Measurements from ENCODE around the gene AQP7. TPM values are rescaled to one million over a fixed set of nuclear protein-coding genes. Genes with fewer than 3 reads are reported as not detected.
A peak's percentile ranks its signal among the peaks of the same experiment; 100 is the strongest.
"Not testable (repeated sequence)": the region's sequence is repeated elsewhere in the genome, so short reads cannot be mapped to it uniquely, and the experiment has no call there.

AQP7 gene
- total and polyA plus RNA-seq, 10 donors, result 0.26 to 3.2 (median 1.7) TPM

DNA sequence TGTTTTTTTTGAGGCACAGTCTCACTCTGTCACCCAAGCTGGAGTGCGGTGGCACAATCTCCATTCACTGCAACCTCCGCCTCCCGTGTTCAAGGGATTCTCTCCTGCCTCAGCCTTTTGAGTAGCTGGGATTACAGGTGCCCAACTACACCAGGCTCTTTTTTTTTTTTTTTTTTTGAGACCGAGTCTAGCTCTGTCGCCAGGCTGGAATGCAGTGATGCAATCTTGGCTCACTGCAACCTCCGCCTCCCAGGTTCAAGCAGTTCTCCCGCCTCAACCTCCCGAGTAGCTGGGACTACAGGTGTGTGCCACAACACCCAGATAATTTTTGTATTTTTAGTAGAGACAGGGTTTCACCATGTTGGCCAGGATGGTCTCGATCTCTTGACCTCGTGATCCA, 20.0 kb downstream of the AQP7 start:
- H3K4me3 ChIP-seq; H3K9me3 ChIP-seq; intact Hi-C loops (cut with DNase I; ENCODE audit: low total_unique reads); H3K27me3 ChIP-seq (replicated peaks in 1 of 7); H3K27ac ChIP-seq; DNase-seq; H3K36me3 ChIP-seq; H3K4me1 ChIP-seq: not testable (repeated sequence)
- WGBS, 5 donors, result 87 to 95% (median 91%) methylated on average over 10 of the region's 10 CpGs

DNA sequence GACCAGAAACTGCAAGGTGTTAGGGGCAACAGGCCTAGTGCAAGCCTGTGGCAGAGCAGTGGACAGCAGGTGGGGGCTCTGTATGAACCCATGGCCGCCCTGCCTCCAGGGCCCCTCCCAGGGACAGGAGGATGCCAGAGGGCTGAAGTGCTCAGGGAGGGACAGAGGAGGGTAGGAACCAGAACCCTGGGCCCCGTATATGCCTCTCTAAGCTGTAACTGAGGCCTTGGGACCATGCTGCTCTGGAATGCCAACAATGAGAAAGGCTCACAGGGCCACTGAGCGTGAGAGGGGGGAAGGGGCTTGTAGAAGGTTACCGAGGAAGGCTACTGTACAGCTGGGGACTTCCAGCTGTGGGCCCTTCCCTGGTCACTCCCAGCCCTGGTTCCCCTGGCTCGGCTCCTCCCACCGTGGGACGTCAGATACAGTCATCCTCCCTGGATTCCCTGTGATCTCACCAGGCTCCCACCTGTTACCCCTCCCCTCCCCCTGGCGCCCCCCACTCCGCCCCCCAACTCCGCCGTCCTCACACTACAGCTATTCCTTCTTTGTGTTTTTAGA, 21.1 kb downstream of the AQP7 start:
- no peaks in the 10 kb centered on the region for H3K27me3 ChIP-seq (replicated peaks in 1 of 7)
- no peak overlapping the region for H3K4me3 ChIP-seq
- H3K9me3 ChIP-seq, result no peaks in the 10 kb centered on the region
- H3K27ac ChIP-seq, result no peak overlapping the region
- peaks cover 0 to 13% (median 1%) of the 10 kb centered on the region in 6 donors for H3K4me1 ChIP-seq
- DNase-seq, result no peak
- TF ChIP-seq POLR2A (IDR thresholded peaks at IDR 0.05), result no peak
- no peak for TF ChIP-seq CTCF (IDR thresholded peaks at IDR 0.05 in 8 of 11, conservative IDR thresholded peaks at IDR 0.05 in 3 of 11)
- no peak for TF ChIP-seq POLR2AphosphoS5 (IDR thresholded peaks at IDR 0.05)
- no peaks in the 10 kb centered on the region for H3K36me3 ChIP-seq
- intact Hi-C loops (cut with DNase I; ENCODE audit: low total_unique reads), result no loop called here
- 71 to 85% (median 77%) methylated on average over 11 of the region's 11 CpGs for WGBS, 5 donors

GRCh38 chr9:33380390-33381094, 21.8 kb downstream of the AQP7 start:
- 81 to 91% (median 86%) methylated on average over 5 of the region's 5 CpGs for WGBS, 5 donors

DNA sequence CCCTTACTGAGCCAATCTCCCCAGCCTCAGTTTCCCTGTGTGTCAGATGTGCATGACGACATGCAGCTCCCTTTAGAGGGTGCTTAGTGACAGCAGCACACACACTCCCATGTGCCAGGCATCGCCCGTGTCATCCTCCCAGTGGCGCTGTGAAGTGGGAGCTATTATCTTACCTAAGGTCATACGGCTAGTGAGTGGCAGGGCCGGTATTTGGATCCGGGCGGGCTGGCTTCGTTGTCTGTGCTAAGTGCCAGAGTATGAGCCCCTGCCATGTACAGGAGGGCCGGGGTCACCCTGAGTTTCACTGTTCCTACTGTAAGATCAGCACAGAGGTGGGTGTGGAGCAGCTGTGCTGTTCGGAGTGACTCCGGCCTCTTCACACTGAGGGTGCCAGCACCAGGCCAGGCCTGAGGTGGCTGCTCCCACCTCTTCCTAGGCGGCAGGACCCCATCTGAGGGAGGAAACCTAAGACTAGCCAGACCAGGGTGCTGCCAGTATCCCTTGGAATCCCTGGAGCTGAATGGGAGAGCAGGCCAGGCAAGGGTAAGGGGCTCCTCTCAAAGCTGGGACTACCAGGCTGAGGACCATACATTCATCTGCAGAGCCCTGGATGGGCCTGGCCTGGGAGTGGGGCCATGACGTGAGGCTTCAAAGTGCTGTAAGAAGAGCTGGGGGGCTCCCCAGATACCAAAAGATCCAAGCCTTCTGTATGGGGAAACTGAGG, 22.5 kb downstream of the AQP7 start:
- peak; percentile 64 for DNase-seq
- no peaks in the 10 kb centered on the region for H3K27me3 ChIP-seq (replicated peaks in 1 of 7)
- no peak for TF ChIP-seq CTCF (IDR thresholded peaks at IDR 0.05 in 8 of 11, conservative IDR thresholded peaks at IDR 0.05 in 3 of 11)
- no peak for TF ChIP-seq POLR2A (IDR thresholded peaks at IDR 0.05)
- TF ChIP-seq POLR2AphosphoS5 (IDR thresholded peaks at IDR 0.05), result no peak
- no peaks in the 10 kb centered on the region for H3K9me3 ChIP-seq
- H3K4me1 ChIP-seq, result peaks cover 0 to 28% (median 16%) of the 10 kb centered on the region in 6 donors
- H3K4me3 ChIP-seq, result no peak overlapping the region
- WGBS, 5 donors, result 87 to 97% (median 91%) methylated on average over 7 to 14 of the region's 14 CpGs
- no peaks in the 10 kb centered on the region for H3K36me3 ChIP-seq
- no peak overlapping the region for H3K27ac ChIP-seq
- intact Hi-C loops (cut with DNase I; ENCODE audit: low total_unique reads), result loop anchor here (10.0 kb wide), 1 partner anchor 85 kb away; no protein-coding TSS in a partner anchor

More at GRCh38 chr9:33380390-33381094, 21.8 kb downstream of the AQP7 start:
- no peak for TF ChIP-seq POLR2AphosphoS5 (IDR thresholded peaks at IDR 0.05)
- no peak for DNase-seq
- Histone ChIP-seq H3K4me3 (no peak overlapping the region), H3K9me3 (no peaks in the 10 kb centered on the region), H3K36me3 (no peaks in the 10 kb centered on the region), H3K27ac (no peak overlapping the region), H3K27me3 (replicated peaks in 1 of 7) (no peaks in the 10 kb centered on the region), H3K4me1 (peaks cover 0 to 21% (median 9%) of the 10 kb centered on the region in 6 donors)
- intact Hi-C loops (cut with DNase I; ENCODE audit: low total_unique reads), result no loop called here
